ENCODE measurements around the gene MAP3K10.

The MAP3K10 gene

DNA sequence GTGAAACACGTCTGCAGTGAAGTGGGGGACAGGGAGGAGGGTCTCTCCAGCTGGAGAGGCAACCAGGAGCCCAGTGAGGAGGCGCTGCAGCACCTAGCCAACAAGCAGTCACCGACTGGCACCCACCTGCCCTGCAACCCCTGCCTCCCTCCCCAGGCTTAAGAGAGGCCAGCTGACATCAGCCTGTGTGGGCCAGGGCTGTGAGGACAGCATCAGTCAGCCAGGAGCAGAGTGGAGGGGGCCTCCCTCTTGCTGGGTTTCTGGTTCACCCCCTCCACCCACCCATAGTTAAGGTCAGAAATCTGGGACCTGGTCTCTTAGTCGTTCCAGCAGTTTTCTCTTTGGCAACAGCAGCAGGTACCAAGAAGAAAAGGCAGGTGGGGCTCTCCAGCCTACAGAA, 60.8 kb downstream of the MAP3K10 start:
- DNase-seq = no peak

- no peak for DNase-seq
Measured at GRCh38 chr19:40252395-40252794, 61.2 kb downstream of the MAP3K10 start.

- no peak for DNase-seq
Measured at GRCh38 chr19:40253611-40254092, 62.4 kb downstream of the MAP3K10 start.

- no peak for DNase-seq
Measured at GRCh38 chr19:40254714-40255418, 63.6 kb downstream of the MAP3K10 start.

DNA sequence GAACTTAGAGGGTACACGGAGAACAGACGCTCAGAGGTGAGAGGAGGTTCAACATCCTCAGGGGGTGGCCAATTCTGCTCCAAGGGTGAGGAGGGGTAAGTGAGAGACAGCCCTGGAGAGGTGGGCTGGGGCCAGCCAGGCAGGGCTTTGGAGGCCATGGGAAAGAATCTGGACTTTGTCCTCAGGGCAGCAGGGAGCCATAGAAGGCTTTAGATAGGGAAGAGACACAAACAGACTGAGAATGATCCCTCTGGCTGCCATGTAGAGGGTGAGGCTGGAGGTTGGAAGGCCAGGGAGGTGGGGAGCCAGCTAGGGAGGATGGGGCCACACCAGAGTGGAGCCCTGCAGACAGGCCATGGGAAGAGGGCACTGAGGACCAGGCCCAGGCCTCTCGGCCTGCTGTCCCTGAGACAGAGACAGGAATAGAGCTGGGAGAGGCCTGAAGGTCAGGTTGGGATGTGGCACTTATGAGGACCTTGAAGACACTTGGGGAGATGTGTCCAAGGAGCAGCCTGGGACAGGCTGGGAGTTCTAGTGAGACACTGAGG, 64.5 kb downstream of the MAP3K10 start:
- DNase-seq = no peak

DNA sequence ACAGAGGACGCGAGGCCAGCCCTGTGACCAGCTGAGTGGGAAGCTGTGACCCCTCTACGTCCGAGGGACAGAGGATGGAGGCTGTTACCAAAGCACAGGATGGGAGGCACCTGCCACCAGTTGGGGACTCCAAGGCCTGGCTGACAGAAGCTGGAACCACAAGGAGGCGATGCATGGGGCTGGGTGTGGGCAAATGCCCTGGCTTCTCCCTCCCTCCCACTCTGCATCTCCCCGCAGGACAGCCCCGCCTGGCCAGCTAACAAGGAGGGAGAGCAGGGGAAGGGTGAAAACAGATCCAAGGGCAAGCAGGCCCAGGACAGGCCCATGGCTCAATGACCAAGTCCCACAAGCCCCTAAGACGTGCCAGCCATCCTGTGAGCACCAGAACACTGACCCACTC, 65.3 kb downstream of the MAP3K10 start:
- DNase-seq = no peak

- DNase-seq = no peak
Measured at GRCh38 chr19:40257096-40257517, 65.9 kb downstream of the MAP3K10 start.

DNA sequence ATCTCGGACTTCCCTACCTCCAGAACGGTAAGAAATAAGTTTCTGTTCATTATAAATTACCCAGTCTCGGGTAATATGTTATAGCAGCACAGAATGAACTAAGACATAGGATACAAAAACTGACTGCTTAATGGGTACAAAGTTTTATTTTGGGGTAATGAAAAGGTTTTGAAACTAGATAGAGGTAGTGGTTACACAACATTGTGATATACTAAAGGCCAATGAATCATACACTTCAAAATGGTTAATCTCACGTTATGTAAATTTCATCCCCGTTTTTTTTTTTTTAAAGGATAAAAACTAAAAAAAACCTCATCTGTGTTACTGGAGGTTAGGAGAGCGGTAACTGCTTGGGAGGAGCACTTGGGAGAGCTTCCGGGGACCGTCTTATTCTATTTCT, 70.4 kb downstream of the MAP3K10 start:
- no peak for DNase-seq

DNA sequence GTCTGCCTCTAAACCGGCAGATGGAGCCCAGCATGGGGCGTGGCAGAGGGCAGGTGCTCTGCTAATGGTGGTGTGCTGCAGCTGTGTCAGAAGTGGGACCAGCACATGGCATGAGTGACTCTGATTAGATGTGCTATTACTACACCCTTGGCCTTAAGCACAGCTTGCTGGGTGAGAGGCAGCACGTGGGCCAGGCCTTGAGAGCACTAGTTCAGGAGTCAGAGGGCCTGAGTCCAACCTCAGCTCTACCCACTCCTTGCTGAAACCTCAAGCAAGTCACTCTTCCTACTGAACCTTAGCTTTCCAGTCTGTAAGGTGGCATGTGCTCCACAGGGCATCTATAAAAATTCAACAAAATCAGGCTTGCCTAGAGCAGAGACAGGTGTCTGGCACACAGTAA, 71.2 kb downstream of the MAP3K10 start:
- DNase-seq = no peak

- no peak for DNase-seq
Measured at GRCh38 chr19:40263440-40264313, 72.5 kb downstream of the MAP3K10 start.

- no peak for DNase-seq
Measured at GRCh38 chr19:40264314-40265054, 73.3 kb downstream of the MAP3K10 start.
